HCT116 (cell line): Measurements from ENCODE around the gene FOXO3. TPM values are rescaled to one million over a fixed set of nuclear protein-coding genes. Genes with fewer than 3 reads are reported as not detected.

Source experiments
- ATAC-seq: fragments of 200-7000 bp; cut with Tn5 transposase; 2 replicates; pipeline ENCODE4 v1.9.1; 2020; ENCODE audit warnings: mild to moderate bottlenecking, moderate library complexity
- BruUV-seq: library from RNA; stranded (reverse); fragments of 400-500 nt; replicated peaks from 2 replicates; lab custom pipeline; 2021; lab: Mats Ljungman, UMichigan
- CTCF ChIA-PET: fragments of 300-600 bp; sonication (Branson Sonifier 250); formaldehyde crosslinking; loops from one replicate; lab custom pipeline; 2021; ENCODE audit warnings: antibody characterized with exemption; lab: Charles Lee
- POLR2A ChIA-PET: fragments of 300-600, 350-600 bp; sonication (Branson Sonifier 250); formaldehyde crosslinking; loops from one replicate; lab custom pipeline; 2021; ENCODE audit warnings: antibody characterized with exemption; lab: Charles Lee
- RAD21 ChIA-PET, 2 experiments: fragments of 300-600 bp; sonication (Branson Sonifier 250); formaldehyde crosslinking; loops; one replicate each; lab custom pipeline; 2023; ENCODE audit warnings: low total read pairs in 2 of 2; ENCODE audit not compliant: uncharacterized antibody in 2 of 2, unreplicated experiment in 2 of 2, low non-redundant PET in 1 of 2; lab: Charles Lee
- DNase-seq: peaks from one replicate; pipeline ENCODE4 v3.0.0-alpha.2; 2010; ENCODE audit warnings: low read depth, low spot score
- H2AFZ ChIP-seq: fragments of 200-600 bp; shearing (Covaris generic), sonication (generic); 2 replicates; pipeline ENCODE4 v1.6.1; 2017; ENCODE audit warnings: low read depth, mixed run types, mixed read lengths, antibody characterized with exemption, low read length; ENCODE audit not compliant: poor library complexity, severe bottlenecking
- H3K27ac ChIP-seq: 2 replicates; pipeline ENCODE4 v1.5.1; 2012; ENCODE audit warnings: low read depth, low read length
- H3K27me3 ChIP-seq: fragments of 200-600 bp; sonication (generic); 2 replicates; pipeline ENCODE4 v1.6.1; 2016; ENCODE audit warnings: mixed run types, low read length, mixed read lengths; ENCODE audit not compliant: insufficient read depth
- H3K36me3 ChIP-seq, 2 experiments: fragments of 200-500 bp in 1 of 2; fragments of 200-600 bp in 1 of 2; sonication (Bioruptor generic) in 1 of 2; sonication (generic) in 1 of 2; 2 replicates each; pipeline versions ENCODE4 v1.5.1 to v1.6.1; 2014 to 2016; ENCODE audit warnings: low read length in 2 of 2, inconsistent platforms in 1 of 2, mixed read lengths in 1 of 2, mixed run types in 1 of 2; ENCODE audit not compliant: insufficient read depth in 2 of 2, control insufficient read depth in 1 of 2
- H3K4me1 ChIP-seq, 2 experiments: fragments of 200-600 bp in 1 of 2; sonication (generic) in 1 of 2; 2 replicates each; pipeline versions ENCODE4 v1.5.1 to v1.6.1; 2012 to 2017; ENCODE audit warnings: low read length in 2 of 2, inconsistent platforms in 1 of 2, mild to moderate bottlenecking in 1 of 2, mixed read lengths in 1 of 2, mixed run types in 1 of 2, moderate library complexity in 1 of 2; ENCODE audit not compliant: insufficient read depth in 2 of 2, control insufficient read depth in 1 of 2
- H3K4me2 ChIP-seq: fragments of 200-600 bp; sonication (generic); 2 replicates; pipeline ENCODE4 v1.6.1; 2017; ENCODE audit warnings: mixed run types, low read length, mixed read lengths
- H3K4me3 ChIP-seq, 2 experiments: fragments of 200-600 bp in 1 of 2; sonication (generic) in 1 of 2; replicated peaks in 1 of 2; 2 replicates each; pipeline ENCODE4 v1.5.1; 2011 to 2016; ENCODE audit warnings: low read length in 2 of 2, control low read depth in 1 of 2, low read depth in 1 of 2, mild to moderate bottlenecking in 1 of 2, mixed read lengths in 1 of 2, mixed run types in 1 of 2
- H3K79me2 ChIP-seq: fragments of 200-600 bp; sonication (generic); 2 replicates; pipeline ENCODE4 v1.6.1; 2017; ENCODE audit warnings: mild to moderate bottlenecking, mixed run types, low read length, moderate library complexity, mixed read lengths; ENCODE audit not compliant: insufficient read depth
- H3K9ac ChIP-seq: fragments of 200-600 bp; sonication (generic); 2 replicates; pipeline ENCODE4 v1.6.1; 2016; ENCODE audit warnings: low read length, mixed read lengths
- H3K9me2 ChIP-seq: fragments of 200-600 bp; sonication (generic), shearing (Covaris generic); 2 replicates; pipeline ENCODE4 v1.6.1; 2017; ENCODE audit warnings: mixed run types, mild to moderate bottlenecking, moderate library complexity; ENCODE audit not compliant: insufficient read depth
- H3K9me3 ChIP-seq, 2 experiments: fragments of 200-500 bp in 1 of 2; fragments of 200-600 bp in 1 of 2; sonication (Bioruptor generic) in 1 of 2; sonication (generic) in 1 of 2; 2 replicates each; pipeline ENCODE4 v1.6.1; 2014 to 2017; ENCODE audit warnings: low read length in 2 of 2, mixed read lengths in 2 of 2, inconsistent platforms in 1 of 2, low read depth in 1 of 2, mild to moderate bottlenecking in 1 of 2, mixed run types in 1 of 2, moderate library complexity in 1 of 2; ENCODE audit not compliant: control insufficient read depth in 1 of 2, insufficient read depth in 1 of 2
- H4K20me1 ChIP-seq: fragments of 200-600 bp; sonication (generic), shearing (Covaris generic); 2 replicates; pipeline ENCODE4 v1.6.1; 2017; ENCODE audit warnings: mixed run types, mild to moderate bottlenecking, moderate library complexity; ENCODE audit not compliant: insufficient read depth
- ATF3 ChIP-seq: IDR thresholded peaks from 2 replicates; pipeline ENCODE4 v1.6.1; 2012
- CBX3 ChIP-seq: IDR thresholded peaks from 2 replicates; pipeline ENCODE4 v1.6.1; 2012; ENCODE audit warnings: low read depth
- ELF1 ChIP-seq: IDR thresholded peaks from 2 replicates; pipeline ENCODE4 v1.6.1; 2012; ENCODE audit warnings: low read depth, borderline replicate concordance
- FOSL1 ChIP-seq: IDR thresholded peaks from 2 replicates; pipeline ENCODE4 v1.6.1; 2012; ENCODE audit warnings: low read depth
- JUND ChIP-seq: IDR thresholded peaks from 2 replicates; pipeline ENCODE4 v1.6.1; 2012
- MAX ChIP-seq: IDR thresholded peaks from 2 replicates; pipeline ENCODE4 v1.6.1; 2012
- POLR2AphosphoS5 ChIP-seq: IDR thresholded peaks from 2 replicates; pipeline ENCODE4 v1.6.1; 2011; ENCODE audit warnings: mild to moderate bottlenecking, low read depth, low read length, moderate library complexity
- RAD21 ChIP-seq: IDR thresholded peaks from 2 replicates; pipeline ENCODE4 v1.6.1; 2012; ENCODE audit warnings: low read depth, mild to moderate bottlenecking
- SRF ChIP-seq: IDR thresholded peaks from 2 replicates; pipeline ENCODE4 v1.6.1; 2012; ENCODE audit warnings: low read depth
- TCF7L2 ChIP-seq: IDR thresholded peaks from 2 replicates; pipeline ENCODE4 v1.7.0; 2011; ENCODE audit warnings: borderline replicate concordance, inconsistent platforms; ENCODE audit not compliant: insufficient read depth, insufficient read length; ENCODE audit errors: extremely low read depth
- intact Hi-C: fragments of 100-400 bp; cut with micrococcal nuclease; formaldehyde crosslinking; loops from 2 replicates; pipeline ENCODE4 v1.10.0; 2022
- total RNA-seq: library from RNA; stranded (reverse); gene quantifications from one replicate; pipeline ENCODE4 v1.2.1, GENCODE V29; 2021; ENCODE audit not compliant: unreplicated experiment

The FOXO3 gene
- total RNA-seq, 1 experiment from 2014 or later, result 40.0 TPM

GRCh38 chr6:108606250-108606690, 45.6 kb downstream of the FOXO3 start:
- no peak overlapping the region for H3K9ac ChIP-seq
- peaks cover 12% of the 10 kb centered on the region; the same call in 1 of the 2 replicates for H4K20me1 ChIP-seq
- no peak overlapping the region for H3K27ac ChIP-seq
- ChIA-PET CTCF (no interaction called here), POLR2A (no interaction called here), RAD21 (no interaction called here)
- H3K9me2 ChIP-seq, result no peaks in the 10 kb centered on the region
- no peak for TF ChIP-seq CBX3
- TF ChIP-seq ELF1, result no peak
- TF ChIP-seq TCF7L2, result no peak
- TF ChIP-seq JUND, result no peak
- TF ChIP-seq FOSL1, result no peak
- TF ChIP-seq POLR2AphosphoS5, result no peak
- TF ChIP-seq MAX, result no peak
- no peak for TF ChIP-seq RAD21
- H3K4me3 ChIP-seq, result no peak overlapping the region
- H2AFZ ChIP-seq, result no peak overlapping the region
- ATAC-seq (no peak), DNase-seq (no peak)
- peaks cover 9 to 26% of the 10 kb centered on the region in 2 experiments; a peak in 3 of 4 replicates for H3K4me1 ChIP-seq
- no peaks in the 10 kb centered on the region for H3K9me3 ChIP-seq
- peaks cover 95% of the 10 kb centered on the region for H3K79me2 ChIP-seq
- no peaks in the 10 kb centered on the region for H3K27me3 ChIP-seq
- H3K36me3 ChIP-seq, result no peaks in the 10 kb centered on the region
- intact Hi-C loops, result no loop called here
- BruUV-seq, result no TSS peak
- no peak overlapping the region for H3K4me2 ChIP-seq

- no peak for TF ChIP-seq ATF3
- TF ChIP-seq SRF, result no peak
- CTCF ChIA-PET, result no interaction called here
- H2AFZ ChIP-seq, result no peak overlapping the region
- H3K9ac ChIP-seq, result no peak overlapping the region
- RAD21 ChIA-PET, result no interaction called here
- peaks cover 9 to 26% of the 10 kb centered on the region in 2 experiments; a peak in 3 of 4 replicates for H3K4me1 ChIP-seq
- H3K9me2 ChIP-seq, result no peaks in the 10 kb centered on the region
- H3K79me2 ChIP-seq, result peaks cover 93% of the 10 kb centered on the region
- no peaks in the 10 kb centered on the region for H3K36me3 ChIP-seq
- no peaks in the 10 kb centered on the region for H3K27me3 ChIP-seq
- peak; percentile 39 for ATAC-seq
- POLR2A ChIA-PET, result no interaction called here
- no TSS peak for BruUV-seq
- H3K4me3 ChIP-seq, result no peak overlapping the region
- no peaks in the 10 kb centered on the region for H3K9me3 ChIP-seq
- peaks cover 12% of the 10 kb centered on the region; the same call in 1 of the 2 replicates for H4K20me1 ChIP-seq
- no peak overlapping the region for H3K27ac ChIP-seq
- DNase-seq, result no peak
- H3K4me2 ChIP-seq, result peak overlapping the region; percentile 29
- intact Hi-C loops, result no loop called here
Measured at GRCh38 chr6:108608453-108609275, 47.9 kb downstream of the FOXO3 start.
